HepG2 (cell line): ENCODE measurements around the gene KCNK7. TPM values are rescaled to one million over a fixed set of nuclear protein-coding genes. Genes with fewer than 3 reads are reported as not detected.

ENCODE experiments used
- BCL6 ChIP-seq: IDR thresholded peaks from 2 replicates; pipeline ENCODE4 v1.6.1; 2016; ENCODE audit warnings: missing genetic modification reagents, missing compliant biosample characterization
- CEBPB ChIP-seq: IDR thresholded peaks from 2 replicates; pipeline ENCODE4 v1.6.1; 2011; ENCODE audit warnings: low read depth, low read length, improper control_type of control experiment, borderline replicate concordance
- IRF1 ChIP-seq: sonication (generic); formaldehyde crosslinking; IDR thresholded peaks from 2 replicates; pipeline ENCODE4 v1.4.0; 2020; ENCODE audit warnings: low read depth, mild to moderate bottlenecking, missing genetic modification reagents
- IRF9 ChIP-seq: sonication (generic); formaldehyde crosslinking; IDR thresholded peaks from 2 replicates; pipeline ENCODE4 v1.8.0; 2022; ENCODE audit warnings: missing genetic modification reagents, mild to moderate bottlenecking, borderline replicate concordance
- KLF11 ChIP-seq: IDR thresholded peaks from 2 replicates; pipeline ENCODE4 v1.6.1; 2016; ENCODE audit warnings: missing compliant biosample characterization
- MED13 ChIP-seq: sonication (generic); formaldehyde crosslinking; IDR thresholded peaks from 2 replicates; pipeline ENCODE4 v1.5.0; 2020; ENCODE audit warnings: missing genetic modification reagents
- MYPOP ChIP-seq: sonication (generic); formaldehyde crosslinking; IDR thresholded peaks from 2 replicates; pipeline ENCODE4 v1.8.1; 2023; ENCODE audit warnings: mild to moderate bottlenecking, moderate library complexity, missing genetic modification reagents
- RERE ChIP-seq: IDR thresholded peaks from 2 replicates; pipeline ENCODE4 v1.6.1; 2016; ENCODE audit warnings: low read depth, missing genetic modification reagents, missing compliant biosample characterization
- ZNF17 ChIP-seq: sonication (generic); formaldehyde crosslinking; IDR thresholded peaks from 2 replicates; pipeline ENCODE4 v1.5.0; 2020; ENCODE audit warnings: mild to moderate bottlenecking, missing genetic modification reagents
- ZNF510 ChIP-seq: sonication (generic); formaldehyde crosslinking; IDR thresholded peaks from 2 replicates; pipeline ENCODE4 v1.4.0; 2020; ENCODE audit warnings: low read depth, mild to moderate bottlenecking, missing genetic modification reagents
- ZNF577 ChIP-seq: sonication (generic); formaldehyde crosslinking; IDR thresholded peaks from 2 replicates; pipeline ENCODE4 v1.4.0; 2020; ENCODE audit warnings: mild to moderate bottlenecking, low read depth, missing genetic modification reagents, borderline replicate concordance
- ZNF598 ChIP-seq: sonication (generic); formaldehyde crosslinking; IDR thresholded peaks from 2 replicates; pipeline ENCODE4 v1.5.1; 2020; ENCODE audit warnings: mild to moderate bottlenecking, missing genetic modification reagents, borderline replicate concordance
- ZNF772 ChIP-seq: sonication (generic); formaldehyde crosslinking; IDR thresholded peaks from 2 replicates; pipeline ENCODE4 v1.5.0; 2020; ENCODE audit warnings: mild to moderate bottlenecking, missing genetic modification reagents
- polyA plus RNA-seq, 8 experiments: library from polyadenylated mRNA; depleted of rRNA in 3 of 8; stranded (reverse) in 7 of 8; unstranded in 1 of 8; fragments of >200 nt; fragmentation: Illumina TruSeq in 4 of 8; extraction: Trizol in 4 of 8; gene quantifications; 2 replicates each; pipeline versions ENCODE4 v1.2.1 to v1.2.3, GENCODE V29; 2011 to 2016; ENCODE audit warnings: low read depth in 4 of 8, missing spikeins in 1 of 8, mixed read lengths in 1 of 8; ENCODE audit not compliant: insufficient read depth in 1 of 8
- total RNA-seq, 5 experiments: library from RNA; depleted of rRNA; stranded (reverse); fragments of >200 nt; fragmentation: Illumina TruSeq; extraction: Trizol; gene quantifications; 2 replicates each; pipeline ENCODE4 v1.2.3, GENCODE V29; 2016; ENCODE audit warnings: low read depth in 1 of 5
- TF ChIP-seq, protein P1 (sequence below): sonication (generic); formaldehyde crosslinking; IDR thresholded peaks from 2 replicates; pipeline ENCODE4 v1.4.0; 2020; ENCODE audit warnings: missing genetic modification reagents, low read depth, mild to moderate bottlenecking, borderline replicate concordance
- TF ChIP-seq, protein P2 (sequence below): sonication (generic); formaldehyde crosslinking; IDR thresholded peaks from 2 replicates; pipeline ENCODE4 v1.5.0; 2020; ENCODE audit warnings: missing genetic modification reagents
- TF ChIP-seq, protein P3 (sequence below): sonication (generic); formaldehyde crosslinking; conservative IDR thresholded peaks from 2 replicates; pipeline ENCODE4 v1.8.0; 2022; ENCODE audit warnings: missing genetic modification reagents

Gene KCNK7
- total and polyA plus RNA-seq, 2 of the 13 experiments (the other 11 are each of a cell fraction or from before 2014, with no cell fraction given) = 0.11 TPM; not detected in 1

DNA sequence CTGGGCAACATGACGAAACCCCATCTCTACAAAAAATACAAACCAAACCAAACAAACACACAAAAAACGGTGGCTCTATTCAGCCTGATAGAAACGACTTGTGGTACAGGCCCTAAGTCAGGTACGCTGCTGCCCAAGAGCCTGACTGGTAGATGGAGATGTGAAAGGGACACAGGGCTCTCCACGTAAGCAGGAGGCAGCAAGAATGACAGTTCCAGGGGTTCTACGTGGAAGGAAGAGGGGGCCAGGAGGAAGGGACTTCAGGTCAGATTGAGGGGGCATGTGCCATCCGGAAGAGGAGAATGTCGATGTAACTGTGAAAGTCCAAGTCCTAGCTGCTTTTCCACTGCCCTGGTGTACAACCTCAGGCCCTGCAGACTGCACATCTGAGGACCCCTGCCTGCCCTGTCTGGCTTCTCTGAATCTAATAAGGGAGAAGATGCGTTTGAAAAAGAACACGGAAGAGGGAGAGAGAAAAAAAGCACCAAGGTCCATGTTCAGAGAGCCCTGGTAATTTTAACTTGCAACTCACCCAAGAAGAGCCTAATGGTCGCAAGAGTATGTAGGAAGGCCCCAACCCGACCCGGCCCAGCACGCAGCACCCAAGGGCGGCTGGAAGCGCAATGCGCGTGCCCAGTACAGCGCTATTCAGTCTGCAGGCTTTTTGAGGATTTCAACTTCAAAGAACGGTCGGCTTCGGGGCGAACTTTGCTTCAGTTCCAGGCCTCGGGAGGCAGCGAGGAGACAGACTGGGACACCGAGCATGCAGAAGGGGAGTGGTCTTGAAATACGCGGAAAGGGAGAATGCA is 26.2 kb downstream of the KCNK7 start (continued):
- TF ChIP-seq ZNF772 (CRISPR knock-in tag) (0 out of 2 replicates have a peak, but pooled peaks have one; percentile 26), ZNF598 (CRISPR knock-in tag) (0 out of 2 replicates have a peak, but pooled peaks have one; percentile 19), ZNF577 (CRISPR knock-in tag) (no peak), IRF9 (CRISPR knock-in tag) (no peak), KLF11 (no peak), CEBPB (no peak), ZNF17 (CRISPR knock-in tag) (no peak), BCL6 (CRISPR knock-in tag) (no peak), ZNF510 (CRISPR knock-in tag) (no peak; the same call in 1 of the 2 replicates), IRF1 (CRISPR knock-in tag) (no peak), MYPOP (CRISPR knock-in tag) (peak; percentile 90), MED13 (CRISPR knock-in tag) (no peak), RERE (no peak)
- TF ChIP-seq, protein P1, sequence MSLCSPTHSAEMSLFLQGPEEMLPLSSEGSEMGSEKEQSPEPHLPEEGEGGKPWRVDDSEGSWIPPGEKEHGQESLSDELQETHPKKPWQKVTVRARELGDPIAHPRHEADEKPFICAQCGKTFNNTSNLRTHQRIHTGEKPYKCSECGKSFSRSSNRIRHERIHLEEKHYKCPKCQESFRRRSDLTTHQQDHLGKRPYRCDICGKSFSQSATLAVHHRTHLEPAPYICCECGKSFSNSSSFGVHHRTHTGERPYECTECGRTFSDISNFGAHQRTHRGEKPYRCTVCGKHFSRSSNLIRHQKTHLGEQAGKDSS (CRISPR knock-in tag) = no peak
- TF ChIP-seq, protein P2, sequence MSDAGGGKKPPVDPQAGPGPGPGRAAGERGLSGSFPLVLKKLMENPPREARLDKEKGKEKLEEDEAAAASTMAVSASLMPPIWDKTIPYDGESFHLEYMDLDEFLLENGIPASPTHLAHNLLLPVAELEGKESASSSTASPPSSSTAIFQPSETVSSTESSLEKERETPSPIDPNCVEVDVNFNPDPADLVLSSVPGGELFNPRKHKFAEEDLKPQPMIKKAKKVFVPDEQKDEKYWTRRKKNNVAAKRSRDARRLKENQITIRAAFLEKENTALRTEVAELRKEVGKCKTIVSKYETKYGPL = peak; percentile 27; the same call in 1 of the 2 replicates
- TF ChIP-seq, protein P3, sequence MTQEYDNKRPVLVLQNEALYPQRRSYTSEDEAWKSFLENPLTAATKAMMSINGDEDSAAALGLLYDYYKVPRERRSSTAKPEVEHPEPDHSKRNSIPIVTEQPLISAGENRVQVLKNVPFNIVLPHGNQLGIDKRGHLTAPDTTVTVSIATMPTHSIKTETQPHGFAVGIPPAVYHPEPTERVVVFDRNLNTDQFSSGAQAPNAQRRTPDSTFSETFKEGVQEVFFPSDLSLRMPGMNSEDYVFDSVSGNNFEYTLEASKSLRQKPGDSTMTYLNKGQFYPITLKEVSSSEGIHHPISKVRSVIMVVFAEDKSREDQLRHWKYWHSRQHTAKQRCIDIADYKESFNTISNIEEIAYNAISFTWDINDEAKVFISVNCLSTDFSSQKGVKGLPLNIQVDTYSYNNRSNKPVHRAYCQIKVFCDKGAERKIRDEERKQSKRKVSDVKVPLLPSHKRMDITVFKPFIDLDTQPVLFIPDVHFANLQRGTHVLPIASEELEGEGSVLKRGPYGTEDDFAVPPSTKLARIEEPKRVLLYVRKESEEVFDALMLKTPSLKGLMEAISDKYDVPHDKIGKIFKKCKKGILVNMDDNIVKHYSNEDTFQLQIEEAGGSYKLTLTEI (CRISPR knock-in tag) = no peak
